GM12878 (cell line): ENCODE data around the gene CHFR. TPM values are rescaled to one million over a fixed set of nuclear protein-coding genes. Genes with fewer than 3 reads are reported as not detected.
"Not testable (repeated sequence)": the region's sequence is repeated elsewhere in the genome, so short reads cannot be mapped to it uniquely, and the experiment has no call there.

ENCODE experiments used
- ATAC-seq: fragments of 200-7000 bp; cut with Tn5 transposase; 3 replicates; pipeline ENCODE4 v1.9.1; 2020; ENCODE audit warnings: mild to moderate bottlenecking, moderate library complexity
- BruUV-seq: library from RNA; stranded (reverse); fragments of 400-500 nt; replicated peaks from 2 replicates; lab custom pipeline; 2021; lab: Mats Ljungman, UMichigan
- CTCF ChIA-PET: fragments of 300-600 bp; sonication (Branson Sonifier 250); formaldehyde crosslinking; extraction: SDS; loops from one replicate; lab custom pipeline; 2021; ENCODE audit warnings: inconsistent platforms; lab: Yijun Ruan, JAX
- POLR2A ChIA-PET: fragments of 350-600 bp; formaldehyde crosslinking; extraction: SDS; loops from one replicate; lab custom pipeline; 2021; ENCODE audit warnings: inconsistent platforms; lab: Charles Lee
- RAD21 ChIA-PET: fragments of 300-600 bp; sonication (Branson Sonifier 250); formaldehyde crosslinking; loops from one replicate; lab custom pipeline; 2023; ENCODE audit warnings: antibody characterized with exemption; ENCODE audit not compliant: unreplicated experiment; lab: Charles Lee
- SMC1A ChIA-PET: fragments of 300-600 bp; sonication (Branson Sonifier 250); formaldehyde crosslinking; loops from one replicate; lab custom pipeline; 2023; ENCODE audit not compliant: unreplicated experiment, uncharacterized antibody; lab: Charles Lee
- DNase-seq: peaks from one replicate; pipeline ENCODE4 v3.0.0-alpha.2; 2011; ENCODE audit warnings: low read depth, low spot score
- FAIRE-seq: peaks from 3 replicates; lab custom pipeline; 2011; peaks lifted over from hg19 to GRCh38; lab: Jason Lieb, UNC
- H2AFZ ChIP-seq: 2 replicates; pipeline ENCODE4 v1.6.0; 2011; ENCODE audit warnings: low read depth, low read length, control low read depth; ENCODE audit not compliant: control insufficient read depth
- H3K27ac ChIP-seq: 2 replicates; pipeline ENCODE4 v1.5.1; 2011; ENCODE audit warnings: control low read depth; ENCODE audit not compliant: control insufficient read depth, insufficient read depth
- H3K27me3 ChIP-seq, 2 experiments: replicated peaks in 1 of 2; 2 replicates each; pipeline versions ENCODE4 v1.6.0 to v1.6.1; 2011; ENCODE audit warnings: low read length in 1 of 2; ENCODE audit not compliant: control insufficient read depth in 2 of 2, insufficient read depth in 2 of 2
- H3K36me3 ChIP-seq, 2 experiments: 2 replicates each; pipeline ENCODE4 v1.5.1; 2011; ENCODE audit warnings: low read length in 1 of 2; ENCODE audit not compliant: control insufficient read depth in 2 of 2, insufficient read depth in 2 of 2
- H3K4me1 ChIP-seq: 2 replicates; pipeline ENCODE4 v1.6.1; 2011; ENCODE audit warnings: mild to moderate bottlenecking, low read length, moderate library complexity, mixed read lengths; ENCODE audit not compliant: control insufficient read depth, insufficient read depth
- H3K4me2 ChIP-seq: 2 replicates; pipeline ENCODE4 v1.6.0; 2011; ENCODE audit warnings: control low read depth; ENCODE audit not compliant: control insufficient read depth, insufficient read depth
- H3K4me3 ChIP-seq: fragments of 200-600 bp; sonication (generic); 2 replicates; pipeline ENCODE4 v1.5.1; 2016
- H3K79me2 ChIP-seq: 2 replicates; pipeline ENCODE4 v1.6.0; 2011; ENCODE audit warnings: low read length; ENCODE audit not compliant: control insufficient read depth, insufficient read depth
- H3K9ac ChIP-seq: 2 replicates; pipeline ENCODE4 v1.8.0; 2011; ENCODE audit warnings: low read length, control low read depth, mixed read lengths; ENCODE audit not compliant: control insufficient read depth, insufficient read depth
- H3K9me3 ChIP-seq: replicated peaks from 3 replicates; pipeline ENCODE4 v1.5.1; 2011; ENCODE audit warnings: mild to moderate bottlenecking, low read length; ENCODE audit not compliant: control insufficient read depth, insufficient read depth
- H4K20me1 ChIP-seq: 2 replicates; pipeline ENCODE4 v1.6.0; 2011; ENCODE audit not compliant: control insufficient read depth, insufficient read depth
- MTA3 ChIP-seq: IDR thresholded peaks from 2 replicates; pipeline ENCODE4 v1.6.1; 2012; ENCODE audit warnings: low read length, inconsistent platforms, borderline replicate concordance
- NKRF ChIP-seq: fragments of 450-650 bp; conservative IDR thresholded peaks from 2 replicates; pipeline ENCODE4 v1.6.1; 2017; ENCODE audit warnings: mild to moderate bottlenecking, moderate library complexity
- RELA ChIP-seq: fragments of 450-650 bp; IDR thresholded peaks from 2 replicates; pipeline ENCODE4 v1.8.0; 2014; ENCODE audit warnings: borderline replicate concordance; ENCODE audit not compliant: partially characterized antibody
- ZBTB4 ChIP-seq: fragments of 450-650 bp; formaldehyde crosslinking; IDR thresholded peaks from 2 replicates; pipeline ENCODE4 v1.4.0; 2022; ENCODE audit warnings: mild to moderate bottlenecking, moderate library complexity
- ZNF24 ChIP-seq: fragments of 450-650 bp; IDR thresholded peaks from 2 replicates; pipeline ENCODE4 v1.6.1; 2017; ENCODE audit warnings: antibody characterized with exemption, mild to moderate bottlenecking
- WGBS: methylation state at CpG from one replicate; pipeline ENCODE4 v1.1.6; 2016; ENCODE audit warnings: low lambda C conversion rate; ENCODE audit not compliant: insufficient replicate concordance, insufficient coverage; ENCODE audit errors: missing lambda C conversion rate; 5-methylcytosine and 5-hydroxymethylcytosine counted together
- in situ Hi-C: fragments of 300-500 bp; cut with MboI; formaldehyde crosslinking; loops from 9 replicates; pipeline ENCODE4 v1.14.3; 2018; ENCODE audit warnings: mixed read lengths
- intact Hi-C: fragments of 100-400 bp; cut with micrococcal nuclease; formaldehyde crosslinking; loops from one replicate; pipeline ENCODE4 v1.14.2; 2022; ENCODE audit not compliant: unreplicated experiment
- polyA plus RNA-seq, 11 experiments: library from polyadenylated mRNA; depleted of rRNA in 4 of 11; unstranded in 6 of 11; stranded (reverse) in 5 of 11; fragments of >200 nt; fragmentation: Nextera tagmentation in 4 of 11; fragmentation: Illumina TruSeq in 1 of 11; extraction: Ambion mirVana in 4 of 11; extraction: Trizol in 1 of 11; gene quantifications; 1 replicate in 1 of 11; 2 replicates in 10 of 11; pipeline versions ENCODE4 v1.2.1 to v1.2.3, GENCODE V29; 2011 to 2016; ENCODE audit warnings: inconsistent platforms in 2 of 11, missing spikeins in 2 of 11, low read depth in 1 of 11
- total RNA-seq, 4 experiments: library from RNA; depleted of rRNA in 3 of 4; stranded (reverse); fragments of >200 nt in 3 of 4; fragmentation: Illumina TruSeq in 1 of 4; extraction: Trizol in 1 of 4; gene quantifications; 2 replicates each; pipeline versions ENCODE4 v1.2.1 to v1.2.3, GENCODE V29; 2013 to 2021

CHFR gene
- total and polyA plus RNA-seq, 10 of the 15 experiments (the other 5 are each of a cell fraction or from before 2014, with no cell fraction given) = 1.1 to 49.4 (median 34.4) TPM

DNA sequence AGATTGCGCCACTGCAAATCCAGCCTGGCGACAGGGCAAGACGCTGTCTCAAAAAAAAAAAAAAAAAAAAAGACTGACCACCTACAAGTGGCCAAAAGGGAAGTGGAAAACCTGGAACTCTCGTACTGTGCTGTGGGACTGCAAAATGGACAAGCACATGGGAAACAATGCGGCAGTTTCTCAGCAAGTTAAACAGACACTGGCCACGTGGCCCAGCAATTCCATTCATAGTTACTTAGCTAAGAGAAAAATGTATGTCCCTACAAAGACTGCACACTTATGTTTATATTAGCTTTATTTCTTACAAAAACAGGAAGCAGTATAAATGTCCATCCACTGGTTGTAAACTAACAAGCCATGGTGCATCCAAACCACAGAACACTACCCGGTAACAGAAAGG is 5.6 kb downstream of the CHFR start:
- Histone ChIP-seq H3K4me3 (no peak overlapping the region), H3K79me2 (peaks cover 3% of the 10 kb centered on the region), H3K4me1 (no peaks in the 10 kb centered on the region), H3K27me3 (no peaks in the 10 kb centered on the region), H3K9ac (no peak overlapping the region), H3K4me2 (no peak overlapping the region), H3K36me3 (peaks cover 3 to 18% of the 10 kb centered on the region in 2 experiments), H3K9me3 (peaks cover 8% of the 10 kb centered on the region), H4K20me1 (no peaks in the 10 kb centered on the region), H3K27ac (no peak overlapping the region), H2AFZ (no peak overlapping the region)
- ChIA-PET CTCF (no interaction called here), SMC1A (no interaction called here), POLR2A (no interaction called here), RAD21 (no interaction called here)
- no TSS peak for BruUV-seq
- no peak for TF ChIP-seq ZBTB4 (CRISPR knock-in tag)
- no peak for TF ChIP-seq RELA
- TF ChIP-seq MTA3 = no peak
- no peak for TF ChIP-seq NKRF
- TF ChIP-seq ZNF24 = no peak
- 97% methylated on average over 5 of the region's 7 CpGs for WGBS
- DNase-seq = no peak
- ATAC-seq = no peak
- no peak for FAIRE-seq
- in situ Hi-C loops (no loop called here), intact Hi-C loops (no loop called here)

DNA sequence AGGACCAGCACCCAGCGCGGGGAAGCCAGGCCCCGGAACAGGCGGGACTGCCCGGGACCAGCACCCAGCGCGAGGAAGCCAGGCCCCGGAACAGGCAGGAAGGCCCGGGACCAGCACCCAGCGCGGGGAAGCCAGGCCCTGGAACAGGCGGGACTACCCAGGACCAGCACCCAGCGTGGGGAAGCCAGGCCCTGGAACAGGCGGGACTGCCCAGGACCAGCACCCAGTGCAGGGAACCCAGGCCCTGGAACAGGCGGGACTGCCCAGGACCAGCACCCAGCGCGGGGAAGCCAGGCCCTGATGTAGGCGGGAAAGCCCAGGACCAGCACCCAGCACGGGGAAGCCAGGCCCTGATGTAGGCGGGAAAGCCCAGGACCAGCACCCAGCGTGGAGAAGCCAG is 12.8 kb downstream of the CHFR start:
- H2AFZ ChIP-seq, DNase-seq, in situ Hi-C loops, H3K4me3 ChIP-seq, RAD21 ChIA-PET, H3K27ac ChIP-seq, H3K27me3 ChIP-seq, POLR2A ChIA-PET, intact Hi-C loops, H4K20me1 ChIP-seq, SMC1A ChIA-PET, CTCF ChIA-PET, ATAC-seq, BruUV-seq, H3K79me2 ChIP-seq, H3K4me2 ChIP-seq, FAIRE-seq, H3K9me3 ChIP-seq, H3K4me1 ChIP-seq, H3K9ac ChIP-seq: not testable (repeated sequence)
- WGBS = 95% methylated on average over 13 of the region's 21 CpGs
- H3K36me3 ChIP-seq = peaks cover 28 to 30% of the 10 kb centered on the region in 2 experiments
